ENCODE measurements around the gene SEPTIN1.

Gene SEPTIN1

DNA sequence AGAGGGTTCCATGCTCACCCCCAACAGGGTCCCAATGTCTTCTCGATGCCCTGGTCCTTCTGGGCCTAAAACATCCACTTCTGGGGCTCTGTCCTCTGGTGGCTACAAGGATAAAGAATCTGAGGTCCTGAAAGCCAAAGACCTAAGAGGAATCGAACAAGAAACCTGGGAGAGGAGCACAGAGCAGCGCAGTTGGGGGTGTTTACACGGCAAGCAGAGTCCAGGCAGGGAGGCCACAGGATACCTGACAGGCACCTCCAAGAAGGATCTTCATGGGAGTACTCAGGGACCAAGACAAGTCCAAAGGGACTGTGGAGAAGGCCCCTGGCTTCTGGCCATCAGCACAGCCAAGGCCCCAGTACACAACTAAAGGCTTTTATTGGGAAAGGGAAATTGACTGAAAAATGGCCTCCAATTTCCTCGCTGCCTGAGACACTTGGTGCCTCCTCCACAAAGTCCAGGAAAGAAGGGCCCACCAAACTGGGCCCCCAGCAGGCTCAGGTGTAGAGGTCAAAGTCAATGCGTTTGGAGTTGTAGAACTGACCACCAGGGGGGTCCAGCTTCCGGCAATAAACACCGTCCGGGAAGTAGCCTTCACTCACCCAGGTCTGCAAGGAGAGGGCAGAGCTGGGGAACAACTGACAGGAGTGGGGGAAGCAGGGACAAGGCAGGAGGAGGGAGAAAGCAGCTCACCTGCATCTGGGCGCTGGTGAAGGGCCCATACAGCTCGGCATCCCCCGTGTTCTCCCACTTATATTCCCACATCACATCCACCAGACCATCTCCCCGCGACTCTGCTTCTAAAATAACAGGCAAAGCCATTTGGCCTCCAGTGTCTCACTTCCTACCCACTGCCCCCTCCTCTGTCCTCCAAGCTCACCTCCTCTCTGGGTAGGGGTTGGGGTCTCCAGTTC is 29.6 kb downstream of the SEPTIN1 start:
- no peak for DNase-seq
- Mint-ChIP-seq H3K27ac (peak overlapping the region; percentile 69), H3K4me1 (peaks cover 49% of the 10 kb centered on the region), H3K9me3 (no peaks in the 10 kb centered on the region), H3K4me3 (peak overlapping the region; percentile 64), H3K36me3 (ENCODE audit: low read depth) (peaks cover 58% of the 10 kb centered on the region), H3K27me3 (ENCODE audit: low read depth, poor library complexity) (peaks cover 6% of the 10 kb centered on the region)
- TF ChIP-seq, protein P1, sequence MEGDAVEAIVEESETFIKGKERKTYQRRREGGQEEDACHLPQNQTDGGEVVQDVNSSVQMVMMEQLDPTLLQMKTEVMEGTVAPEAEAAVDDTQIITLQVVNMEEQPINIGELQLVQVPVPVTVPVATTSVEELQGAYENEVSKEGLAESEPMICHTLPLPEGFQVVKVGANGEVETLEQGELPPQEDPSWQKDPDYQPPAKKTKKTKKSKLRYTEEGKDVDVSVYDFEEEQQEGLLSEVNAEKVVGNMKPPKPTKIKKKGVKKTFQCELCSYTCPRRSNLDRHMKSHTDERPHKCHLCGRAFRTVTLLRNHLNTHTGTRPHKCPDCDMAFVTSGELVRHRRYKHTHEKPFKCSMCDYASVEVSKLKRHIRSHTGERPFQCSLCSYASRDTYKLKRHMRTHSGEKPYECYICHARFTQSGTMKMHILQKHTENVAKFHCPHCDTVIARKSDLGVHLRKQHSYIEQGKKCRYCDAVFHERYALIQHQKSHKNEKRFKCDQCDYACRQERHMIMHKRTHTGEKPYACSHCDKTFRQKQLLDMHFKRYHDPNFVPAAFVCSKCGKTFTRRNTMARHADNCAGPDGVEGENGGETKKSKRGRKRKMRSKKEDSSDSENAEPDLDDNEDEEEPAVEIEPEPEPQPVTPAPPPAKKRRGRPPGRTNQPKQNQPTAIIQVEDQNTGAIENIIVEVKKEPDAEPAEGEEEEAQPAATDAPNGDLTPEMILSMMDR (IDR thresholded peaks at IDR 0.05): peak; percentile 24

DNA sequence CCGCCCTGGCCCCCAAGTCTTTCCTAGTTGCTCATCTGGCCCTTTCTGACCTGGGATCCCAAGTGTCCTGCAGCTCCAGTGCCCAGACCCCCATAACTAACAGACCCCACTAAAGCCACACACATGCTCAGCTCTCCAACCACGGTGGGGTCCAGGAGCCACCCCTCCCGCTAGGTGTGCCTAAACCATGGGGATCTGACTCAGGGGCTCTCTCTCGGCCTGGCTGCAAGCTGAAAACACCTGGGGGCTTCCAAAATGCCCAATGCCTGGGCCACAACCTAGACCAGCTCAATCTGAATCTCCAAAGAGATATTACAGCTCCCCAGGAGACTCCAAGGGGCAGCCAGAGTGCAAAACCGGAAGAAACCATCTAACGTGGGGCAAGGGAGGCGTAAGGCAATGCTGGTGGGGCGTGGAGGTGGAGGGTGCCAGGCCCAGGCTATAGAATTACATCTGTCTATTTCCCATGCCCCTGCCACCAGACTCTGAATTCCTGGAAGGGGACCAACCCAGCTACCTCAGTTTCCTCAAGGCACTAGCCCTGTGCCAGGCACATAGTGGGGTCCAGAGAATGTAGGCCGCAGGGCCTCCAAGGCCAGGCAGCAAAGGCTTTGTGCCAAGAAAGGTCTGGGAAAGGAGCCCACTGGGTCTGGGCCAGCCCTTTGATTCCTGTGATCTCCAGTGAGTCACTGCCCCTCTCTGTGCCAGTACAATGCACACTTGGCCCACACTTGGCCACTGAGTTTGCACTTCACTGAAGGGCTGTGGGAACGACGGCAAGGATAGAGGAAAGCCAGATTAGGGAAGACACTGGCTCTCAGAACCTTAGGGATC is 30.6 kb downstream of the SEPTIN1 start:
- Mint-ChIP-seq H3K9me3 (no peaks in the 10 kb centered on the region), H3K4me3 (peak overlapping the region; percentile 49), H3K27ac (no peak overlapping the region), H3K27me3 (ENCODE audit: low read depth, poor library complexity) (peaks cover 6% of the 10 kb centered on the region), H3K4me1 (peaks cover 42% of the 10 kb centered on the region), H3K36me3 (ENCODE audit: low read depth) (peaks cover 51% of the 10 kb centered on the region)
- DNase-seq: no peak
- TF ChIP-seq, protein P1 (IDR thresholded peaks at IDR 0.05): no peak

DNA sequence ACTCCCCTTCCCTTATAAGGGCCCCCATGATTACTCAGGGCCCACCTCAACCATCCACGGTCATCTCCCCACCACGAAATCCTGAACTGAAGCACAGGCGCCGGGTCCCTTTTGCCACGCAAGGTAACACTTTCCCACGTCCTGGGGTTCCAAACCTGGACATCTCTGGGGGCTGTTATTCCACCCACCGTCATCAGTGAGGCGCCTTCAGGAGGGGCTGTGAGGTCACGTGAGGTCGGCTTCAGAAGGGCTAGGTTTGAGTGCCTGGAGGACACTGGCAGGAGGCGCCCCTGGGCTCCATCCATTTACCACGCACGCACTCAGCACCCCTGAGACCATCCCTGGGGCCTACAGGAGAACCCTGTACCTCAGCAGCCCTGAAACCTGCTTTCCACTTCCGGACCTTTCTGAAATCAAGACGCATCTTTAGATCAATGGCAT is 31.3 kb downstream of the SEPTIN1 start:
- peaks cover 50% of the 10 kb centered on the region for H3K36me3 Mint-ChIP-seq (ENCODE audit: low read depth)
- DNase-seq: no peak
- H3K4me1 Mint-ChIP-seq: peaks cover 34% of the 10 kb centered on the region
- H3K9me3 Mint-ChIP-seq: no peaks in the 10 kb centered on the region
- H3K4me3 Mint-ChIP-seq: no peak overlapping the region
- peaks cover 6% of the 10 kb centered on the region for H3K27me3 Mint-ChIP-seq (ENCODE audit: low read depth, poor library complexity)
- H3K27ac Mint-ChIP-seq: peak overlapping the region; percentile 66
- TF ChIP-seq, protein P1 (IDR thresholded peaks at IDR 0.05): no peak

DNA sequence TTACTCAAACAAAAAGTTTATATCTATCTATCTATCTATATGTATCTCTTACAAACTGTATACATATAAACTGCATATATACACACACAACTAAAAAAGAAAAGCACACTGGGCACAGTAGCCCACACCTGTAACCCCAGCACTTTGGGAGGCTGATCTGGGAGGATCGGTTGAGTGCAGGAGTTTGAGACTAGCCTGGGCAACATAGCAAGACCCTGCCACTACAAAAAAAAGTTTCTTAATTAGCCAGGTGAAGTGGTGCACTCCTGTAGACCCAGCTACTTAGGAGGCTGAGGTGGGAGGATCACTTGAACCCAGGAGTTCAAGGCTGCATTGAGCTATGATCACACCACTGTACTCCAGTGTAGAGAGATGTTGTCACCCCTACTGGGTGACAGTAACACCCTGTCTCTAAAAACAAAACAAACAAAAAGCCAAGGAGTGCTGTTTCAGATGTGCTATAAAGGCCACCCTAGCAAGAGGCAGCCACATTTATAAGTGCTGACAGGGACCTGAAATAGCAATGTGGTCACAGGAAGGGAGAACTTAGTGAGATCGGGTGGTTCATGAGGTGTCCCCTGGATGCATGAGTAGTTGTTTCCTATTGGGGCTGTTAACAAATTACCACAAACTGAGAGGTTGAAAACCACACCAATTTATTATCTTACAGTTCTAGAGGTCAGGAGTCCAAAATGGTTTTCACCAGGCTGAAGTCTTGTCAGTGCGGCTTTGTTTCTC is 32.1 kb downstream of the SEPTIN1 start:
- Mint-ChIP-seq H3K4me1 (peaks cover 27% of the 10 kb centered on the region), H3K9me3 (no peaks in the 10 kb centered on the region), H3K27me3 (ENCODE audit: low read depth, poor library complexity) (peaks cover 6% of the 10 kb centered on the region), H3K27ac (peak overlapping the region; percentile 84), H3K36me3 (ENCODE audit: low read depth) (peaks cover 50% of the 10 kb centered on the region), H3K4me3 (no peak overlapping the region)
- TF ChIP-seq, protein P1 (IDR thresholded peaks at IDR 0.05): no peak
- DNase-seq: no peak

DNA sequence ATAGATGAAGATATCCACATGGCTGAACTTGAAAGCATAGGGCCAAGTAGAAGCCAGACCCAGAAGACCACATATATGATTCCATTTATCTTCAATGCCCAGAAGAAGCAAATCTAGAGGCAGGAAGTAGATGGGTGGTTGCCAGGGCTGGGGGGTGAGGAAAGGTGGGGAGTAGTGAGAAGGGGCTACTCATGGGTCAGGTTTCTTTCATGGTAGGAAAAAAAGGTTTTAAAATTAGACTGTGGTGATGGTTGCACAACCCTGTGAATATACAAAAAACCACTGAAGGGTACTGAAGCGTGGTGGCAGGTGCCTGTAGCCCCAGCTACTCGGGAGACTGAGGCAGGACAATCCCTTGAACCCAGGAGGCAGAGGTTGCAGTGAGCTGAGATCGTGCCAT is 32.7 kb downstream of the SEPTIN1 start:
- Mint-ChIP-seq H3K27ac (peak overlapping the region; percentile 83), H3K4me3 (no peak overlapping the region), H3K9me3 (no peaks in the 10 kb centered on the region), H3K36me3 (ENCODE audit: low read depth) (peaks cover 50% of the 10 kb centered on the region), H3K4me1 (peaks cover 25% of the 10 kb centered on the region), H3K27me3 (ENCODE audit: low read depth, poor library complexity) (peaks cover 3% of the 10 kb centered on the region)
- TF ChIP-seq, protein P1 (IDR thresholded peaks at IDR 0.05): no peak
- no peak for DNase-seq
